Fibroblast of skin of left quadriceps (primary cell): ENCODE data around the gene HOXA3.

Experiments used
- DNase-seq, 2 experiments: peaks; one replicate each; pipeline ENCODE4 v3.0.0-alpha.2; 2013; ENCODE audit warnings: low read depth in 2 of 2

HOXA3 gene

DNA sequence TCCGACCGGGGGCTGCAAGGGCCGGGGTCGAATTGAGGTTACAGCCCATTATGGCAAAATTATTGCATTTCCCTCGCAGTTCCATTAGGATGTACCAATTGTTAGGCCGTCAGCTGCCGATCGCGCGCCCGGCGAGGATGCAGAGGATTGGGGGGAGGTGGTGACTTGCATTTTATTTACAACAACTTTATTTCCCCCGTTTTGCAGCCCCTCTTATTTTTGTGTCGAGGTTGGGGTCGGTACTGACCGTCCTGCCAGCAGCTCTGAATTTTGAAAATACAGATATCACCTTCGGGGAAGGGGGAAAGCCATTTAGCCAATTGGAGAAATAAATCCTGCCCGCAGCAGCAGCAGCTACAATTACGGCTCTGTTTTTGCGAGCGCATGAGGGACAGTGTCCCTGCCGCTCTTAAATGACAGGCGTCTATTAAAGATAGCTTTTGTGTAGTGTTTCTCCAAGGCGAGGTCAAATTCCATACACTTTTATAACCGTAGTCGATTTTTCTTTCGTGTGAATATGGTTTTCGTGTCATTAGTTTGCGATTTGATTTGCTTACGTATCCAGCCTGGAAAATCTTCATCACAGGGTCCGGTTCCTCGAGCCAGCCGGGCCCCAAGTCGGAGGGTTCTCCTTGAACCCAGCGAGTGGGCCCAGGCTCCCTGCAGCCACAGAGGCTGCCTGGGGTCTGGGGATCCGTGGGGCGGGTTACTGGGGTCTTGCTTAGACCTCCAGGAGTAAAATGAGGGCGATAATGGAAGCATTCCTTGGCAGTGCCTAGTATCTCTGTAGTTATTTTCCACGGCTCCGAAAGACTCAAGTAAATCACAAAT, 8.2 kb downstream of the HOXA3 start:
- DNase-seq: no peak

DNA sequence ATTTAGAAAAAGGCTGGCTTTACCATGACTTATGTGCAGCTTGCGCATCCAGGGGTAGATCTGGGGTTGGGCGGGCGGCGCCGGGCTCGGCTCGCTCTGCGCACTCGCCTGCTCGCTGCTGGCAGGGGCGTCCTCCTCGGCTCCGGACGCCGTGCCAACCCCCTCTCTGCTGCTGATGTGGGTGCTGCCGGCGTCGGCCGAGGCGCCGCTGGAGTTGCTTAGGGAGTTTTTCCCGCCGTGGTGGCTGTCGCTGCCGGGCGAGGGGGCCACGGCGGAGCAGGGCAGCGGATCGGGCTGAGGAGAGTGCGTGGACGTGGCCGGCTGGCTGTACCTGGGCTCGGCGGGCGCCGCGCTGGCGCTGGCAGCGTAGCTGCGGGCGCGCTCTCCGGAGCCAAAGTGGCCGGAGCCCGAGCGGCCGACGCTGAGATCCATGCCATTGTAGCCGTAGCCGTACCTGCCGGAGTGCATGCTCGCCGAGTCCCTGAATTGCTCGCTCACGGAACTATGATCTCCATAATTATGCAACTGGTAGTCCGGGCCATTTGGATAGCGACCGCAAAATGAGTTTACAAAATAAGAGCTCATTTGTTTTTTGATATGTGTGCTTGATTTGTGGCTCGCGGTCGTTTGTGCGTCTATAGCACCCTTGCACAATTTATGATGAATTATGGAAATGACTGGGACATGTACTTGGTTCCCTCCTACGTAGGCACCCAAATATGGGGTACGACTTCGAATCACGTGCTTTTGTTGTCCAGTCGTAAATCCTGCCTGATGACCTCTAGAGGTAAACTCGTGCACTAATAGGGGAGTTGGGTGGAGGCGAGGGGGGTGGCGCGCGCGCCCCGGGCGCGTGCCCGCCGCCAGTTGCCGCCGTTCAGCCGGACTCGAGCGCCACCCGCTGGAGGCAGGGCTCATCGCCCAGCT, 9.1 kb downstream of the HOXA3 start, which contains the start of gene HOXA5:
TSS of gene HOXA5 (minus strand) at position 659 of the 927 bp plus-strand sequence. CDS start at position 585, 74 bp downstream.
- no peak for DNase-seq

- DNase-seq: no peak
Measured at GRCh38 chr7:27142580-27143022, 9.8 kb downstream of the HOXA3 start.

DNA sequence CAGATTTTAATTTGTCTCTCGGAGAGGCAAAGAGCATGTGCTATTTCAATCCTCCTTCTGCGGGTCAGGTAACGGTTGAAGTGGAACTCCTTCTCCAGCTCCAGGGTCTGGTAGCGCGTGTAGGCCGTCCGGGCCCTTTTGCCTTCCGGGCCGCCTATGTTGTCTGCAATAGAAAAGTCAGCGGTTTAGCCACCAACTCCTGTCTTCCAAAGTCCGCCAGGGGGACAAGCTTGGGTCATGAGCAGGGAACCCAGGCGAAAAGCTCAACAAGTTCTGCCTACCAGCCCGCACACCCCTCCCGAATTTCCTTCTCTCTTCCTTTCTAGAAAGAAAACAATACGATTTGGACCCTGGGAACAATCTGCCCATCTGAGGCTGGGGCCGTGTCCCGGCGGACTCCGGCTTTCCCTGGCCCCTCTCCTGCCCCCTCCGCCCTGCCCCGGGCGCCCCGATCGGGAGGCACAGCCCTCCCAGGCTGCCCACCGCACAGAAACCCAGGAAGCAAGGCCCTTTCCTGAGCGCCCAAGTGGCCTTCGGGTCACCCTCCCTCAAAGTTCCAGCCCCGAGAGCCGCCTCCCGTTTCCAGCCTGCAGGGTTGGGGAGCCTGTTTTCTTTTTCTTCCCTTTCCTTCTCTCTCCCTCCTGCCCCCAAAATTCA, 10.3 kb downstream of the HOXA3 start:
- DNase-seq: no peak

DNA sequence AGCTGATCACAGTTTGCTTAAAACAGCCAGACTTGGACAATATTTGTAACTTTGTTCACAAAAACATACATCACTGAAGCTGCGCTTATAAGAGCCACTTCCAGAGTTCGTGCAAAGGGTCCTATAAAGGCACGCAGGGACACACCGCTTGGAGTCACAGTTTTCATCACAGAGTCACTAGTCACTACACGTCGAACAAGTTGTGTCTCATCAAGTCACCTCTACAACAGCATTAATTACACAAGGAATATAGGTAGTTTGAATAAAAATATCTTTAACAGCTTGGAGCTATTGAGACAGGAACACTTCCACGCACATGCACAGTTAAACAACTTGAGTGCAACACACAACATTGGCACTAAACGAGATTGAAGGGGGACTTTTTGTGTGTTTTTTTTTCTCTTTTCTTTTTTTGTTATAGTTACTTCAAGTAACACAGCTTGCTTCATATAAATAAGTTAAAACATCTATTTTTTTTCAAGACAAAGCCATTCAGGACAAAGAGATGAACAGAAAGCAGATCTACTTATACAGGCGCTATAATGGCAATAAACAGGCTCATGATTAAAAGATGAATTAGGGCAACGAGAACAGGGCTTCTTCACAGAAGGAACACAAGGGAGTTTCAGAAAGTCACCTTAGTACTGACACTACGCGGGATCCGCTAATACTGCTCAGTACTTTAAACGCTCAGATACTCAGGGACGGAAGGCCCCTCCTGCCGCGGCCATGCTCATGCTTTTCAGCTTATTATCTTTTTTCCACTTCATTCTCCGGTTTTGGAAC, 11.1 kb downstream of the HOXA3 start:
- no peak for DNase-seq

DNA sequence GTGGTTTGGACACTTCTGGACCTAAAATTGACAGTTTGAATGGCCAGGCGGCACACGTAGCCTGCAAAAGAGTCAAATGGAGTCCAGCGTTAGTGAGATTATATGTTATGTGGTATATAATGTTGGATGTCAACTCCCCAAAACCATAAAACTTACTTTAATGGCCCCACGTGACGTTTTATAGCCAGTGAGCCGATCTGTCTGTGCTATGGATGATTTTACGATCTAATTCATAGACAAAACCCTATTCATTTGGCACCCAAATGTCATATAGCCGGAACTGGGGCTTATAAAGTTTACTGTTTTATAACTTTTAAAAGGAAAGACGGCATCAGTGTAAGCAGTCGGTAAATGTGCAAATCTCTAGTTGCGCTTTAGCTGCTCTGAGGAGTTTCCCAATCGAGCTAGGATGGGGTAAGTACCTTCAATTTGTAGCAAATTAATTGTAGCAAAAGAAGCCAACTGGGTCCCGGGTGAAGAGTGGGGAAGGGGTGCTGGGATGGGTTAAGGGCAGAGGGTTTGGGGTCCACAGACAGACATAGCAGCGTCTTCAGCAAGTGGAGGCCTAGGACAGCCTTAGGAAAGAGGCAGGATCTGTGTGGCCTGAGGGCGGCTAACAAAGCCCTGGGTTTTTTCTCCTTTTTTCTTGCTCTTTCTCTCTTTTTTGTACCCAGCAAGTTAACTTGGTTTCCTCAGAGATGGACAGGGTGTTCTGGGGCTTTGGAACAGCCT, 12.1 kb downstream of the HOXA3 start:
- no peak for DNase-seq

DNA sequence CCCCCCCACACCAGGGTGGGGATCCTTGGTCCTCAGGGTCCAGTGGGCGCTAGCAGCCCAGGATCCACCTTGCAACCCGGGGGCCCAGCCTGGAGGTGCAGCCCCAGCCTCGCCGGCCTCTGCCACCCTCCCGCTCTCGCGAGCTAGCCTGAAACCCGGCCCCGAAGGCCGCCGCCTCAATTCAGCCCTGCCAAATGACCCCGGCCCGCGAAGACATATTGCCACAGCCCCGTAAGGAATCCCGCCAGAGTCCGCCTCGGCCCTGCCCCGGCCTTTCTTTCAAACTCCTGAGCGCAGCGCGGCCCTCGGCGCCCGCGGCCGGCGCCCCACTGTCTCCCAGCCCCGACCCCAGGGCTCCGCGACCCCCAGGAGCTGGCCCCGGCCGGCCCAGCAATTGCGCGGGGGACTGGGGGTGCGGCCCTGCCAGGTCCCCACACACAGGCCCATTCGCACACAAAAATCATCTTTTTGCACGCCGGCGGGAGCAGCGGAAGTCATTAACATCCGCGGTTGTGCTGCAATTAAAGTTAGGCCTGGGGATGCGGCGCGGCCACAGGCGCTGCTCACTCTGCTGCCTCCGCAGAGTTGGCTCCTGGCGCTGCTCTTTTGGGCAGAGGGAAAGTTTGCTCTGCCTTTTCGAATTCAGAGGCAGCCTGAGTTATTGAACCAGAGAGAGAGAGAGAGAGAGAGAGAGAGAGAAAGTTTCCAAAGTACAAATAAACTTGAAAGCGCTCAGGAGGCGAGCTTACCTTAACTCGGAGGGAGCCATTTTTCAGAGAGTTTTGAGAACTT, 12.9 kb downstream of the HOXA3 start:
- no peak for DNase-seq

DNA sequence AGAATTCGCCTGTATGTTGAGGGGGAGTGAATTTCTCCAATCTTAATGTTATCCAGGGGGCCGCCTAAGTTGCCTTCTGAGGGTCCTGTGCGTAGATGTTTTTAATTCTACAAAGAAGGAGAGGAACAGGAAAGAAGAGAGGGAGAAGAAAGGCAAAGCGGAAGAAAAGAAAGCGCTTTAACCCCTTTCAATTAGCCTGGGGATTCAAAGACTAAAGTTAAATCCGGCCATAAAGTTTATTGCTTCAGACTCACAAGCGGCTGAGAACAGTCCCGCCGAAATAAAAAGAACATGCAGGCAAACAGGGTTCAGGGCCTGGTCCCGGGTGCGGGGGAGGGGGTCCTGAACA, 13.4 kb downstream of the HOXA3 start:
- DNase-seq: no peak

- no peak for DNase-seq
Measured at GRCh38 chr7:27138472-27138871, 13.9 kb downstream of the HOXA3 start.

DNA sequence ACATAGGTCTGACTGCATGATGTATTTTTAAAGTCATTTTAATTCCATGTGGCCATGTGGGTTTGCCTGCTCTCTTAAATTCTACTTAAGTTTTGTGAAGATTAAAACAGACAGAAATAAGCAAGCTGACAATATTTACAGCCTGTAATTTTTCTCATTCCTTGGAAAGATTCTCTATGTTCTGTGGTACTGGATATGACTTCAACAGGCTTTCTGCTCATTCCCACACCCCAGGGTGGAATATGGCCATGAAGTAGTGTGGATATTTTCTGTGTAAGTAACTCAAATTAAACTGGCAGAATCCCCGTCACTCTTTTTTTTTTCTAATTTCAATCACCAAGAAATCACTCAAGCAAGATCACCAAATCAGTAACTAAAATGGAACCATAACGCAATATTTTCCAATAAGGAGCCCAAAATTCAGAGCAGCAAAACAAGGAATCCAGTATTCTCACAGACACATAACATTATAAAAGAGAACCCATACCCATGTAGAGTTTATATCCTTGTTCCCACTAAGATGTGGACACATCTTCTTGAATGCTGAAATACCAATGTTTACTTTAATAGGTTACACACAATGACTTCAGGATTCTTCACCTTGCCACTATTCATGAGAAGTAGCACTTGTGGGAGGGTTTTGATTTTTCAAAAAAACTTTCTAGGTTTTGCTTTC, 14.6 kb downstream of the HOXA3 start:
- no peak for DNase-seq

DNA sequence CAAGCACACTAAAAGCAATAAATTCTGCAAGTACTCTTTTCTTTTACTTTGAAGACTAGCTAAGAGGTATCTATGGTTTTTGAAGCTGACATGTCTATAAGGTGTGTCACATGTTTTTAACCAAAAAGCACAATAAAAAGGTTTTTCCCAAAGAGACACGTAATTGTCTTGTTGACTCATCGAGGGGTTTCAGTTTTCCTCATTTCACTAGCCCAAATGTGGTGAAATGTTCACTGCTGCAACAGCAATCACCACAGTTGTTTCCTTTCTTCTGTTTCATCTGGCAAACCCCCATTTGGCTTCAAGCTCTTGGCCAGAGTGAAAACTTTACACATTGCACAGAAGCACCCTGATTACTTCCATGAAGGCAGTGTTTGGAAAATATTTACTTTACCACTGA, 18.0 kb downstream of the HOXA3 start:
- DNase-seq: peak; percentile 74 to 80

GRCh38 chr7:27133409-27134231, 18.8 kb downstream of the HOXA3 start:
- DNase-seq: no peak

- DNase-seq: no peak
Measured at GRCh38 chr7:27132978-27133377, 19.4 kb downstream of the HOXA3 start.

GRCh38 chr7:27132214-27132613, 20.2 kb downstream of the HOXA3 start:
- DNase-seq: no peak

- no peak for DNase-seq
Measured at GRCh38 chr7:27131390-27131819, 21.0 kb downstream of the HOXA3 start.

- peak; percentile 69 to 71 for DNase-seq
Measured at GRCh38 chr7:27130540-27131389, 21.6 kb downstream of the HOXA3 start, which contains the start of gene HOXA4. Gene HOXA4 (minus strand): TSS chr7:27130757. CDS start chr7:27130733, 24 bp downstream.
